ENCODE data around the gene CHAT.

DNA sequence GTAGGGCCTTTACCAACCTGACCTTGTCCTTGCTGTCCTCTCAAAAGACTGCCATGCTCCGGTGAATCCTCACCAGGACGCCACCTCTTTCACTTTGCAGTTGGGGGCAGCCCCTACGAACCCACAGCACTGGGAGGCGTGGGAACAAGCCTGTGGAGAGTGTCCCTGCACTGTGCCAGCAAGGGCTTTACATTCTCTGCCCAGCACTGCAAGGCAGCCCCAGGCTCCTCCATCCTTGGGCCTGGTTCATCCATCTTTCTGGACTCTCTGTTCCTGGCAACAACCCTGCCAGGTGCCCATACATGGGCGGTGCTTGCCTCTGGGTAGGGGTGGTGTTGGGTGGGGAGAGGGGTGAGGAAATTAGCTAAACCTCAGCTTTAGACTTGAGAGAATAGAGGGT, 1.4 kb downstream of the CHAT start:
- TF ChIP-seq, protein P1, sequence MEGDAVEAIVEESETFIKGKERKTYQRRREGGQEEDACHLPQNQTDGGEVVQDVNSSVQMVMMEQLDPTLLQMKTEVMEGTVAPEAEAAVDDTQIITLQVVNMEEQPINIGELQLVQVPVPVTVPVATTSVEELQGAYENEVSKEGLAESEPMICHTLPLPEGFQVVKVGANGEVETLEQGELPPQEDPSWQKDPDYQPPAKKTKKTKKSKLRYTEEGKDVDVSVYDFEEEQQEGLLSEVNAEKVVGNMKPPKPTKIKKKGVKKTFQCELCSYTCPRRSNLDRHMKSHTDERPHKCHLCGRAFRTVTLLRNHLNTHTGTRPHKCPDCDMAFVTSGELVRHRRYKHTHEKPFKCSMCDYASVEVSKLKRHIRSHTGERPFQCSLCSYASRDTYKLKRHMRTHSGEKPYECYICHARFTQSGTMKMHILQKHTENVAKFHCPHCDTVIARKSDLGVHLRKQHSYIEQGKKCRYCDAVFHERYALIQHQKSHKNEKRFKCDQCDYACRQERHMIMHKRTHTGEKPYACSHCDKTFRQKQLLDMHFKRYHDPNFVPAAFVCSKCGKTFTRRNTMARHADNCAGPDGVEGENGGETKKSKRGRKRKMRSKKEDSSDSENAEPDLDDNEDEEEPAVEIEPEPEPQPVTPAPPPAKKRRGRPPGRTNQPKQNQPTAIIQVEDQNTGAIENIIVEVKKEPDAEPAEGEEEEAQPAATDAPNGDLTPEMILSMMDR (IDR thresholded peaks at IDR 0.05) = no peak
- TF ChIP-seq POLR2A (IDR thresholded peaks at IDR 0.05) (no peak), POLR2AphosphoS5 (IDR thresholded peaks at IDR 0.05) (no peak)
